ENCODE measurements around the gene LONRF3. TPM values are rescaled to one million over a fixed set of nuclear protein-coding genes. Genes with fewer than 3 reads are reported as not detected.
A peak's percentile ranks its signal among the peaks of the same experiment; 100 is the strongest.

LONRF3 gene
- total and polyA plus RNA-seq, 2 of the 13 experiments (the other 11 are each of a cell fraction or from before 2014, with no cell fraction given), result 4.8 to 11.6 TPM

DNA sequence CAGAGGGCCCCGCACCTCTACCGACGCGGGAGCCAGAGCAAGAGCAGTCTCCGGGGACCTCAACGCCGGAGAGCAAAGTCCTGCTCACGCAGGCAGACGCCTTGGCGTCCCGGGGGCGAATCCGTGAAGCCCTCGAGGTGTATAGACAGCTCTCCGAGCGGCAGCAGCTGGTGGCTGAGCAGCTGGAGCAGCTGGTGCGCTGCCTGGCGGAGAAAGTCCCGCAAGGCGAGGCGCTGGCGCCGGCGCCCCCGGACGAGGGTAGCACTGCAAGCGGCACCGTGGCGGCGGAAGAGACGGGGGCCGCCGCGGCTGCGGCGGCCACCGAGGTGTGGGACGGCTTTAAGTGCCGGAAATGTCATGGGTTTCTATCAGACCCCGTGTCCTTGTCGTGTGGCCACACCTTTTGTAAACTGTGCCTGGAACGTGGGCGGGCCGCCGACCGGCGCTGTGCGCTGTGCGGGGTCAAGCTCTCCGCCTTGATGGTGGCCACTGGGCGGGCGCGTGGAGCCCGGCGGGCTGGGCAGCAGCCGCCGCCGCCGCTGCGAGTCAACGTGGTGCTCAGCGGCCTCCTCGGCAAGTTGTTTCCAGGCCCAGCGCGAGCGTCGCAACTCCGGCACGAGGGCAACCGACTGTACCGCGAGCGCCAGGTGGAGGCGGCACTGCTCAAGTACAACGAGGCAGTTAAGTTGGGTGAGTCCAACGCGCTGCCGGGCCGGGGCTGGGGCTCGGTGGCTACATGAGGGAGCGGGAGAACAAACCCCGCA, 672 bp downstream of the LONRF3 start (continued):
- TF ChIP-seq ZFY (CRISPR knock-in tag; IDR thresholded peaks at IDR 0.05) (peak; percentile 60), ZFP37 (CRISPR knock-in tag; IDR thresholded peaks at IDR 0.05; ENCODE audit: borderline replicate concordance) (no peak), ZNF354B (CRISPR knock-in tag; IDR thresholded peaks at IDR 0.05) (no peak), ZC3H13 (CRISPR knock-in tag; IDR thresholded peaks at IDR 0.05) (peak; percentile 23; the same call in 1 of the 2 replicates), POLR2G (IDR thresholded peaks at IDR 0.05; ENCODE audit: low read depth, low read length) (peak; percentile 45; the same call in 1 of the 2 replicates), MAFF (IDR thresholded peaks at IDR 0.05; ENCODE audit: low read depth, low read length) (no peak), ATF7-NPFF (CRISPR knock-in tag; IDR thresholded peaks at IDR 0.05; ENCODE audit: low read depth) (peak; percentile 33; the same call in 1 of the 2 replicates), ZNF816 (CRISPR knock-in tag; IDR thresholded peaks at IDR 0.05; ENCODE audit: borderline replicate concordance) (0 out of 2 replicates have a peak, but pooled peaks have one; percentile 36), SAP130 (CRISPR knock-in tag; IDR thresholded peaks at IDR 0.05; ENCODE audit: low read depth) (0 out of 2 replicates have a peak, but pooled peaks have one; percentile 8), POGZ (CRISPR knock-in tag; IDR thresholded peaks at IDR 0.05) (0 out of 2 replicates have a peak, but pooled peaks have one; percentile 2), ZNF441 (CRISPR knock-in tag; IDR thresholded peaks at IDR 0.05; ENCODE audit: borderline replicate concordance) (no peak), TERF1 (CRISPR knock-in tag; IDR thresholded peaks at IDR 0.05) (0 out of 2 replicates have a peak, but pooled peaks have one; percentile 78), HDAC1 (CRISPR knock-in tag; IDR thresholded peaks at IDR 0.05) (0 out of 2 replicates have a peak, but pooled peaks have one; percentile 9), ZNF501 (CRISPR knock-in tag; IDR thresholded peaks at IDR 0.05) (peak; percentile 38; the same call in 1 of the 2 replicates), BORCS8-MEF2B (CRISPR knock-in tag; IDR thresholded peaks at IDR 0.05) (0 out of 2 replicates have a peak, but pooled peaks have one; percentile 32), XBP1 (CRISPR knock-in tag; IDR thresholded peaks at IDR 0.05) (no peak), FOXA3 (CRISPR knock-in tag; IDR thresholded peaks at IDR 0.05) (0 out of 2 replicates have a peak, but pooled peaks have one; percentile 13), SP5 (CRISPR knock-in tag; IDR thresholded peaks at IDR 0.05; ENCODE audit: borderline replicate concordance, low read depth) (0 out of 2 replicates have a peak, but pooled peaks have one; percentile 33), ATM (IDR thresholded peaks at IDR 0.05; ENCODE audit: borderline replicate concordance) (no peak), NR2F6 (IDR thresholded peaks at IDR 0.05) (no peak), NR2F6 (CRISPR knock-in tag; IDR thresholded peaks at IDR 0.05) (peak; percentile 16; the same call in 1 of the 2 replicates), SALL1 (CRISPR knock-in tag; IDR thresholded peaks at IDR 0.05) (0 out of 2 replicates have a peak, but pooled peaks have one; percentile 40)
- TF ChIP-seq, protein P1, sequence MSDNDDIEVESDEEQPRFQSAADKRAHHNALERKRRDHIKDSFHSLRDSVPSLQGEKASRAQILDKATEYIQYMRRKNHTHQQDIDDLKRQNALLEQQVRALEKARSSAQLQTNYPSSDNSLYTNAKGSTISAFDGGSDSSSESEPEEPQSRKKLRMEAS (IDR thresholded peaks at IDR 0.05), result peak; percentile 88
- TF ChIP-seq, protein P2, sequence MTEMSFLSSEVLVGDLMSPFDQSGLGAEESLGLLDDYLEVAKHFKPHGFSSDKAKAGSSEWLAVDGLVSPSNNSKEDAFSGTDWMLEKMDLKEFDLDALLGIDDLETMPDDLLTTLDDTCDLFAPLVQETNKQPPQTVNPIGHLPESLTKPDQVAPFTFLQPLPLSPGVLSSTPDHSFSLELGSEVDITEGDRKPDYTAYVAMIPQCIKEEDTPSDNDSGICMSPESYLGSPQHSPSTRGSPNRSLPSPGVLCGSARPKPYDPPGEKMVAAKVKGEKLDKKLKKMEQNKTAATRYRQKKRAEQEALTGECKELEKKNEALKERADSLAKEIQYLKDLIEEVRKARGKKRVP (CRISPR knock-in tag; IDR thresholded peaks at IDR 0.05), result peak in 1 of 2 experiments; percentile 42; a peak in 1 of 4 replicates
- TF ChIP-seq, protein P3, sequence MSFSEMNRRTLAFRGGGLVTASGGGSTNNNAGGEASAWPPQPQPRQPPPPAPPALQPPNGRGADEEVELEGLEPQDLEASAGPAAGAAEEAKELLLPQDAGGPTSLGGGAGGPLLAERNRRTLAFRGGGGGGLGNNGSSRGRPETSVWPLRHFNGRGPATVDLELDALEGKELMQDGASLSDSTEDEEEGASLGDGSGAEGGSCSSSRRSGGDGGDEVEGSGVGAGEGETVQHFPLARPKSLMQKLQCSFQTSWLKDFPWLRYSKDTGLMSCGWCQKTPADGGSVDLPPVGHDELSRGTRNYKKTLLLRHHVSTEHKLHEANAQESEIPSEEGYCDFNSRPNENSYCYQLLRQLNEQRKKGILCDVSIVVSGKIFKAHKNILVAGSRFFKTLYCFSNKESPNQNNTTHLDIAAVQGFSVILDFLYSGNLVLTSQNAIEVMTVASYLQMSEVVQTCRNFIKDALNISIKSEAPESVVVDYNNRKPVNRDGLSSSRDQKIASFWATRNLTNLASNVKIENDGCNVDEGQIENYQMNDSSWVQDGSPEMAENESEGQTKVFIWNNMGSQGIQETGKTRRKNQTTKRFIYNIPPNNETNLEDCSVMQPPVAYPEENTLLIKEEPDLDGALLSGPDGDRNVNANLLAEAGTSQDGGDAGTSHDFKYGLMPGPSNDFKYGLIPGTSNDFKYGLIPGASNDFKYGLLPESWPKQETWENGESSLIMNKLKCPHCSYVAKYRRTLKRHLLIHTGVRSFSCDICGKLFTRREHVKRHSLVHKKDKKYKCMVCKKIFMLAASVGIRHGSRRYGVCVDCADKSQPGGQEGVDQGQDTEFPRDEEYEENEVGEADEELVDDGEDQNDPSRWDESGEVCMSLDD (CRISPR knock-in tag; IDR thresholded peaks at IDR 0.05; ENCODE audit: borderline replicate concordance), result 0 out of 2 replicates have a peak, but pooled peaks have one; percentile 25

Measured in HepG2 (cell line).